NT2/D1 (cell line): ENCODE measurements around the gene RETN.

Source experiments
- SUZ12 ChIP-seq: IDR thresholded peaks from 2 replicates; pipeline ENCODE4 v1.6.1; 2011; ENCODE audit not compliant: insufficient read length, insufficient read depth; ENCODE audit errors: extremely low read depth
- YY1 ChIP-seq: IDR thresholded peaks from 2 replicates; pipeline ENCODE4 v1.6.1; 2011; ENCODE audit not compliant: insufficient read length, insufficient read depth
- ZNF274 ChIP-seq: IDR thresholded peaks from 2 replicates; pipeline ENCODE4 v1.6.1; 2011; ENCODE audit warnings: mild to moderate bottlenecking, low read depth, low read length

DNA sequence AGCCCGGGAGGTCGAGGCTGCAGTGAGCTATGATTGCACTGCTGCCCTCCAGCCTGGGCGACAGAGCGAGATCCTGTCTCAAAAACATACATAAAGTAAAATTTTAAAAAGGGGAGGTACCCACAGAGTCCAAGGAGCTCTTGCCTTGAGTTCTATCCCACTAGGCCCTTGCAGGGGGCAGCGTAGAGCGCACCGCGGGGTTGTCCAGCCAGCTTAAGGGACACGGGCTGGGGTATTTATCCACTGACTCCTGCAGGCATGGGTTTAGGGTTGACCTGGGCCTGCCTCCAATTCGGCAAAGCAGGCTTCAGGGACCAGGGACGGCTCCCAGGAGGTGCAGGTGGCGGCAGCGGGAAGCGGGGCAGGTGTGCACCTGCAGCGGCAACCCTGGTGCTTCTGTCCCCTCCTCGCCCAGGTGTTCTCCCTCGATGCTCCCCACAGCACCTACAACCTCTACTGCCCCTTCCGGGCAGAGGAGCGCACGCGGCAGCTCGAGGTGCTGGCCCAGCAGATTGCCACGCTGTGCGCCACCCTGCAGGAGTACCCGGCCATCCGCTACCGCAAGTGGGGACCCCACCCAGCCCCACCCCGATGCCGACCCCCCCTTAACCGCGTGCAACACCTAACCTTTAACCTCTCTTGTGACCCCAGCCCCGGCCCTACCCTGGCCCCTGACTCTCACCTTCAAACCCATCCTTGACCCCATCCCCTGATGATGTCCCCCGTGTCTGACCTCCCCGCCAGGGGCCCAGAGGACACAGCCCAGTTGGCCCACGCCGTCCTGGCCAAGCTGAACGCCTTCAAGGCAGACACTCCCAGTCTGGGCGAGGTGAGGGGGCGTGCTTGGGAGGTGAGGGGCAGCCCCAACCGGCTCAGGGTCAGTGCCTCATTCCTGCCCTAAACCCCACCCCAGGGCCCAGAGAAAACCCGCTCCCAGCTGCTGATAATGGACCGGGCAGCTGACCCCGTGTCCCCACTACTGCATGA is 27.3 kb upstream of the RETN start:
- no peak for TF ChIP-seq YY1
- no peak for TF ChIP-seq SUZ12
- TF ChIP-seq ZNF274 = no peak
